CD4-positive, alpha-beta T cell treated with Interleukin-4 for 1 hour (primary cell): ENCODE measurements around the gene DDX49.
"Not testable (repeated sequence)": the region's sequence is repeated elsewhere in the genome, so short reads cannot be mapped to it uniquely, and the experiment has no call there.

Experiments
- DNase-seq, 2 donors: peaks; one replicate each; pipeline ENCODE4 v3.0.0-alpha.2; 2020 to 2022

DDX49 gene

DNA sequence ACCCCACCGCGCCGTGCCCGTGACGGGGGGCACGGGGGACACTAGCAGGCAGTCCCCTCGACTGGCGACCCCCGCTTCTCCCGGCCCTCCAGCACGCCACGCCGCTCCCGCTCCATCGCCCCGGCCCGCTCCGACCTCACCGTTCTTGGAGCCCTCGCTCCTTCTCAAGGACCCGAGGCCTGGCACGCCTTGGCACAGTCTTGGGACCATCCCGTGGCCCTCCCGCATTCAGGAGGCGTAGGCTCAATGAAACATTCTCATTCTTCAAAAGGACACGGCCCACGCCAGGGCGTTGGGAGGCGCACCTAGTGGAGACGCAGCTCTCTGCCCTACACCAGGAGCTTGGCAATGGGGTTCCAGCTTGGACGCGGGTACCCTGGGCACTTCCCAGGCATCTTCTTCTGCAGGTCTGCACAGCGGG lies 23.1 kb upstream of the DDX49 start:
- no peak for DNase-seq

- no peak for DNase-seq
Measured at GRCh38 chr19:18897094-18898029, 22.2 kb upstream of the DDX49 start.

DNA sequence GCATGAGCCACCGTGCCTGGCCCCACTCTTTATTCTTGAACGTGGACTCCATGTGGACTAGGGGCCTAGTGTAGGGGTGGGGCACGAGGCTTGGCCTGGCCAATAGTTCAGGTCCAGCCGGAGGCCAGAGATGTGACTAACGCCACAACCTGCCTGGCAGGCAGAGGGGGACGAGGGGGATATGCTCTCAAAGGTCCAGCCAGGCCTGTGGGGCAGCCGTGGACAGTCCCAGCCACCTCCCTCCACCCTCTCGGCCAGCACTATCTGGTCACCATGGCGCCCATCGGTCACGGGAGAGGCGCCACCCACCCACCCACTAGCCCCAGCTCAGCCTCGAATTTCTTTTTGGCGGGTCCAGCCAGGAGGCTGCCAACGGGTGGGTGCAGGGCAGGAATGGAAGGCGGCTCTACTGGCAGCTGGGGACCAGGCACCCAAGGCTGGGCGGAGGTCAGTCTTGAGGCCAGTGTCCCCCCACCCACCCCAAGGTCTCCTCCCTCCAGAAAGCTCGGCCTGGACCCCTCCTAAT lies 21.4 kb upstream of the DDX49 start:
- no peak for DNase-seq

DNA sequence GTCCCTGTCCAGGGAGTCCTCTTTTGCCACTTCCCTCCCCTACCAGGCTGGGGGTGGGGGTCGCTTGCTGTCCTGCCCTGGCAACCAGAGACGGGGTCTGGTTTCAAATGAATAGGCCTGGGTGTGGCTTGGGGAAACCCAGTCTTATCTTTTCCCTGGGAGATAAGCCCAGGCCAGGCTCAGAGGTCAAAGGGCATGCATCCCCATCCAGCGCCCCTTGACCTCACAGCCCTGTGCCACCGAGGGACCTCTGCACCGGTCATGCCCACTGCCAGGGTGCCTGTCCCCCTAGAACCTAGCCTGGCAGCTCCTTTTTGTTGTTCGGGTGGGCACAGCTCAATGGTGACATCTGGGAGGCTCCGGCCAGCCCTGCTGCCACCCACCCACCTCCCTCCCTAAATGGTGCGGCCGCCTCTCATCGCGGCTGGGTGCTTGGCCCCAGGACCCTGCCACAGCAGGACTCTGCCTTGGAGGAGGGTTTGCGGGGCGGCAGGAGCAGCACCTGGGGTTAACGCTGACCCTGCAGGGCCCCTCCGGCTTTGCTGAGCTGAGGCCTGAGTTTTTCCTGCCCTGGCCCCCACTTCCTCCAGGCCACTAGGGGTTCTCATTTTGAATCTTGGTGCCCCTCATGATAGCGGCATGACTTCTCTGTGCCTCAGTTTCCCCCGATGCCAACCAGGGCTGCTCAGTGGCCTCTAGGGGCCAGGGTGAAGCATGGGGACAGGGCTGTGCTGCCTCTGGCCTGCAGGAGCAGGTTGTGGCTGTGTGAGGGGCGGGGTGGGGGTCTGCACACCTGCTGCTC lies 20.7 kb upstream of the DDX49 start:
- DNase-seq = no peak

GRCh38 chr19:18899624-18900560 lies 19.6 kb upstream of the DDX49 start:
- DNase-seq = no peak

DNA sequence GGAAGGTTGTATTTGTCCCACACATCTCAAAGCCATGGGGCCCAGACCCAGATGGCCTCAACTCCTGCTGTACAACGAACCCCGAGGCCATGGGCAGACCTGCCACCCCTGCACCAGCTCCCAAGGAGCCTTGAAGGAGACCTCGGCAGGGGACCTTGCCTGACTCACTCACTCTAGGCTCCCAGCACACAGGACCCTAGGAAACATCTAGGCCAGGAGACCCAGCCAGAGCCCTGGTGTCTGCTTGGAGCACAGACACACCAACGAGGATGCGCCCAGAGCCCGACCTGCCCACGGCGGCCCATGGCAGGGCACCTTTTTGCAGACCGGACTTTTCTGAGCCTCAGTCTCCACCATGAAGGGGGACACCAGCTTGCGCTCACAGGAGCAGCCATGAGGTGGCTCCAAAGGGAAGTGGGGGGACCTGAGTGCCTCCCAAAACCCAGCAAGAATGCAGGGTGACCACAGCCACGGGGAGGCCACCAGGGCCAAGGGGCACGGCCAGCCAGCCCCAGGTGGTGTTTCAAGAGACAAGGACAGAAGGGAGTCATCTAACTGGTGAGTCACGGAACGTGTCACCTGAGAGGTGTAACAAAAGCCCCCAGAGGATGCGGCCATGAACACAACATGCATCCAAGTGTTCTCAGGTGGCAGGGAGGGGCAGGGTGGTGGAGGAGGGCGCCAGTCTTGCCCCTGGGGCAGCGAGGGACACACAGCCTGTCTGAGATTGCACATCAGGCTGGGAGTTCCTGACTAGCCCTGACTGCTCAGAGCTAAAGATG lies 18.6 kb upstream of the DDX49 start:
- no peak for DNase-seq

- DNase-seq = no peak
Measured at GRCh38 chr19:18901491-18901890, 18.0 kb upstream of the DDX49 start.

- not testable (repeated sequence) for DNase-seq
Measured at GRCh38 chr19:18902519-18902918, 17.0 kb upstream of the DDX49 start.

GRCh38 chr19:18903156-18904037 lies 16.1 kb upstream of the DDX49 start:
- no peak for DNase-seq

- DNase-seq = no peak
Measured at GRCh38 chr19:18904334-18905057, 15.0 kb upstream of the DDX49 start.

- no peak for DNase-seq
Measured at GRCh38 chr19:18905058-18905456, 14.5 kb upstream of the DDX49 start.

- no peak for DNase-seq
Measured at GRCh38 chr19:18905513-18906236, 13.8 kb upstream of the DDX49 start.

GRCh38 chr19:18906605-18907519 lies 12.7 kb upstream of the DDX49 start:
- DNase-seq = no peak

DNA sequence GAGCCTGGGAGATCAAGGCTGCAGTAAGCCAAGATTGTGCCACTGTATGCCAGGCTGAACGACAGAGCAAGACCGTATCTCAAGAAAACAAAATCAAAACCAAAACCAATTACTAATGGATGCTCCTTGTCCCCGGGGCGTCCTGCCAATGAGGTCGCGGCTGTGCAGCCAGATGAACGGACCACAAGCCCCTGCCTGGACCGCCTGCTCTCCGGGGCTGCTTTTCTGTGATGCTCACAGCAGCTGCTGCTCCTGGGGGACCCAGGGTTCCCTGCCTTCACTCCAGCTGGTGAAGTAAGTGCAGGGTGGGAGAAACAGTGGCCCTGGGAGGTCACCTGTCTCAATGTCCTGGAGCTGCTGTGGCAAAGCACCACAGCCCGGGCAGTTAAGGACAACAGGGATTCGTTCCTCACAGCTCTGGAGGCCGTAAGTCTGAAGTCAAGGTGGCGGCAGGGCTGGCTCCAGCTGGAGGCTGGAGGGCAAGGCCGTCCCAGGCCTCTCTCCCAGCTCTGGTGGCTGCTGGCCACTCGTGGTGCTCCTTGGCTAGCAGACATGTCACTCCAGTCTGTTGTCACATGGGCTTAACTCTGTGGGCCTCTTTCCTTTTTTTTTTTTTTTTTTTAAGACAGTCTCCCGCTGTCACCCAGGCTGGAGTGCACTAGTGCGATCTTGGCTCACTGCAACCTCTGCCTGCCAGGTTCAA lies 10.4 kb upstream of the DDX49 start:
- DNase-seq = no peak

- DNase-seq = no peak
Measured at GRCh38 chr19:18910010-18910409, 9.5 kb upstream of the DDX49 start.

GRCh38 chr19:18910801-18911436 lies 8.6 kb upstream of the DDX49 start:
- no peak for DNase-seq

GRCh38 chr19:18912933-18913332 lies 6.6 kb upstream of the DDX49 start:
- DNase-seq = no peak
